HG03521 (cell line): Measurements from ENCODE around the gene PCSK6.
A peak's percentile ranks its signal among the peaks of the same experiment; 100 is the strongest.

Experiments
- ATAC-seq: cut with Tn5 transposase; IDR thresholded peaks from one replicate; pipeline ENCODE4 v1.9.1; 2021; ENCODE audit warnings: mild to moderate bottlenecking, moderate library complexity; ENCODE audit not compliant: unreplicated experiment

Gene PCSK6

DNA sequence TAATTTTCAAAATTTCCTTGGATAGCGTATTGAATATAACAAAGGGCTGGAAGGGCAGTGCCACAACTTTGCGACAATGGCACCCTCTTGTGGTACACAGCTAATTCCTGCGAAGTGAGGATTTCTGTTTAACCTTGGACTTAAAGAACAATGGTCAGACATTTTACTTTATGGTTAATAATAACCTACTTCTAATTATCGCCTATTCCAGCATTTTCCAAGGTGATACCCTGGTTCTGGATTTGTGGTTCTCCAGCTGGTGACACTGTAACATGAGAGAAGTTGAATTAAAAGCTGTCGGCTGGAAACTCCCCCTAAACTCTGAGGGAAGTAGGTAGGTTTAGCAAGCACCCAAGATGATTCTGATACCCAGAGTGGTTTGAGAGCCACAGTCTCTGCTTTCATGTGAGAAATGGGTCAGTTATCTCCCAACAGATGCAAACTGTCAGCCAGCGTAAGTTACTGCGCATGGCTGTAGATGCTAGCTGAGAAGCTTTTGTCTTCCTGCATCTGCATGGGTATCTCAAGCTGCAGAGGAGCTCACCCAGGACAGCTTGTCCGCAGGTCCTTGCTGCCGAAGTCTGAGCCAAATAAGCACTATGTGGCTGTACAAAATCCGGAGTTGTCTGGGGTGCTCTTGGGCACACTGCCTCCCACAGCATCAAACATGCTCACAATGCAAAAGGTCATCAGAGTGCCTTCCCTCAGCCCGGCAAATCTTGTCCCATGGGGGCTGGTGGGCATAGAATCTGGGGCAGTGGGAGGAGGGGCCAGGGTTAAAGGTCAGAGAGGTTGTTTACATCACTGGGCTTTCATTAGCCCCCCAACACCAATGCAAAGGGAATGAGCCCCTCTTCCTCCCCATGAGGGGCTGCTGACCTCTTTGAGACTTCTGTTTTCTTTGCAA is 231.0 kb downstream of the PCSK6 start:
- ATAC-seq, result peak; percentile 47

DNA sequence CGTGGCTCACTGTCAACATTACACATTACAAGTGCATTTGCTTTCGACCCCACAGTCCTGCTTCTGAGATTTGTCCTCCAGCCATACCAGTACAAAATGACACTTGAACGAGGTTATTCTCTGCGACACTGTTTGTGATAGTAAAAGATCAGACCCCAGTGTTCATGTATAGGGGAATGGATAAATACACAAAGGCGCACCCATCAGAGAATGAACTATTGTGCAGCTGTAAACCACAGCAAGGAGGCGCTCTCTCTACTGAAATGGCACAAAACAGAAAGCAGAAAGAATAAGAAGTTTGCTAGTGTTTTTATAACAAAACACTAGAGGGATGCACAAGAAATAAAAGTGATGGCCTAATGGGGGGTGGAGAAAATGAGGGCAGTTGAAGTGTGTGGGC is 232.8 kb downstream of the PCSK6 start:
- no peak for ATAC-seq

DNA sequence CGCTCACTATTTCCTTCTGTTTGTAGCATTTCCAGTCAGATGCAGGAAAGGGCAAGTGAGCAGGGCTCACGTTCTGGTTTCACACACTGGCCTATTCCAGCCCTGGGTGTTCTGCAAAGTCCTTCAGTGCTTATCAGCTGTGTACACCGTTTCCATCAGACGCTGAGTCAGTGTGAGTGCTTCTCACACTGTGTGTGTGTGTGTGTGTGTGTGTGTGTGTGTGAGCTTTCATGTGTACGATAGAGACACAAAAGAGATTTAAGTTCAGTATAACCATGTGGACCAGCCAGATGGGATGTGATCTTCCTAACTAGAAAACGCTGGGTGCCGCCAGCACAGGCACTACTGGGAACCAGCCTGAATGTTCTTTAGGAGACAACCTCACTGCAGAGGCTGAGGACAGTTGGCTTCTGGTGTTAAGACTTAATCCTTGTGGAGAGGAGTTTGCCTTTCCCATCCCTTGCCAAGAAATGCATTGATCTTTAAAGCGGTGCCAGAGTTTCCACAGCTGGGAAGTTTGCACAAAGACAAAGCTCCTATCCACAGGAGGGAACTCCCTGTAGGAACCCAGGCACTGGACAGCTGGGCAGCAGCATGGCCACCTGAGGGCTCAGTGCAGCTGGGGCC is 233.8 kb downstream of the PCSK6 start:
- no peak for ATAC-seq

DNA sequence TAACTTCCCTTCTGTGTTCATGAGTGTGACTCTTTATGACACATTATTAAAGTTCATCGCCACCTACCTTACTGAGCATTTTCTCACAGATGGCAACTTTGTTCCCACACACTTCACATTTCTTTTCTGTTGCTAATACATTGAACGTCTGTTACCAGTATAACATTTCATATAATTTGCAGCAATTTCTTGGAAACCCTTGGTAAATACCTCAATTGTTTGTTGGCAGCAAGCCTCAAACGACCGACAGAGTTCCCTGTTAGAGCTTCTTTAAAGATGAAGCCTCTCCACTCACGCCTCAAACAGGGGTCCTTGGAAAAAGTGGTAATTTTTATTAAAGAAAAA is 234.5 kb downstream of the PCSK6 start:
- no peak for ATAC-seq

- ATAC-seq, result no peak
Observed at GRCh38 chr15:101254157-101255050, 235.1 kb downstream of the PCSK6 start.
